Bronchial epithelial cell (primary cell): ENCODE data around the gene ZNF827. TPM values are rescaled to one million over a fixed set of nuclear protein-coding genes. Genes with fewer than 3 reads are reported as not detected.

ENCODE experiments used
- DNase-seq: peaks from one replicate; pipeline ENCODE4 v3.0.0-alpha.2; 2010; ENCODE audit warnings: low read depth
- FAIRE-seq: peaks from 2 replicates; lab custom pipeline; 2011; peaks lifted over from hg19 to GRCh38; lab: Jason Lieb, UNC
- H3K27me3 ChIP-seq: 2 replicates; pipeline ENCODE4 v1.5.1; 2011; ENCODE audit warnings: low read length; ENCODE audit not compliant: control insufficient read depth, insufficient read depth
- H3K36me3 ChIP-seq: 2 replicates; pipeline ENCODE4 v1.5.1; 2011; ENCODE audit warnings: low read length; ENCODE audit not compliant: control insufficient read depth, insufficient read depth
- H3K4me3 ChIP-seq: 2 replicates; pipeline ENCODE4 v1.5.1; 2011; ENCODE audit warnings: mild to moderate bottlenecking, low read depth, low read length, control low read depth
- CTCF ChIP-seq: IDR thresholded peaks from 2 replicates; pipeline ENCODE4 v1.5.1; 2011; ENCODE audit warnings: mild to moderate bottlenecking, moderate library complexity, low read length, control low read depth, inconsistent platforms; ENCODE audit not compliant: insufficient read depth, severe bottlenecking
- total RNA-seq: library from RNA; depleted of rRNA; stranded (reverse); fragments of >200 nt; gene quantifications from 2 replicates; pipeline ENCODE4 v1.2.1, GENCODE V29; 2014

The ZNF827 gene
- total RNA-seq, 1 donor from 2014 or later, result 2.1 TPM

GRCh38 chr4:145887241-145887991 lies 51.2 kb downstream of the ZNF827 start:
- Histone ChIP-seq H3K27me3 (no peaks in the 10 kb centered on the region), H3K36me3 (peaks cover 2% of the 10 kb centered on the region), H3K4me3 (no peak overlapping the region)
- TF ChIP-seq CTCF, result no peak
- DNase-seq (peak; percentile 22), FAIRE-seq (no peak)

GRCh38 chr4:145886871-145887240 lies 51.8 kb downstream of the ZNF827 start:
- Histone ChIP-seq H3K4me3 (no peak overlapping the region), H3K27me3 (no peaks in the 10 kb centered on the region), H3K36me3 (peaks cover 2% of the 10 kb centered on the region)
- FAIRE-seq (peak; percentile 40), DNase-seq (no peak)
- no peak for TF ChIP-seq CTCF

GRCh38 chr4:145885666-145886065 lies 53.0 kb downstream of the ZNF827 start:
- no peak for FAIRE-seq
- Histone ChIP-seq H3K27me3 (no peaks in the 10 kb centered on the region), H3K4me3 (no peak overlapping the region), H3K36me3 (peaks cover 2% of the 10 kb centered on the region)
- no peak for DNase-seq
- no peak for TF ChIP-seq CTCF

GRCh38 chr4:145884775-145885174 lies 53.8 kb downstream of the ZNF827 start:
- no peaks in the 10 kb centered on the region for H3K27me3 ChIP-seq
- DNase-seq (no peak), FAIRE-seq (no peak)
- peaks cover 2% of the 10 kb centered on the region for H3K36me3 ChIP-seq
- no peak for TF ChIP-seq CTCF
- no peak overlapping the region for H3K4me3 ChIP-seq

GRCh38 chr4:145883101-145883694 lies 55.4 kb downstream of the ZNF827 start:
- no peak overlapping the region for H3K4me3 ChIP-seq
- DNase-seq, result no peak
- FAIRE-seq, result peak; percentile 18
- no peak for TF ChIP-seq CTCF
- no peaks in the 10 kb centered on the region for H3K27me3 ChIP-seq
- H3K36me3 ChIP-seq, result peaks cover 2% of the 10 kb centered on the region
